ENCODE measurements around the gene LTB.

DNA sequence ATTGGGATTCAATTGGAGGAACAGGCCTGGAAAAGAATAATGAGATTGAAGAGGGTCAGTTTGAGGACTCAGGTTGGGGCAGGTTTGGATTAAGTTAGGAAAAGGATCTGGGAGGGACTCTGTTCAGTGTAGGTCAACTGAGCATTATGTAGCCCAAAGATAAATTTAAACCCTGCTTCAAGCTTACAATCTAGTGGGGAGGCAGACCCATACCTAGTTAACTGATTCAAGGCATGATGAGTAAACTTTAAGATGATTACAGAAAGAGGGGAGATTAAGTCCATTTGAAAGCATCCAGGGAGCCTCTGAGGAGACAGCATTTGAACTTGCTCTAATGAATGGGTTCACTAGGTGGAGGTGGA lies 21.5 kb downstream of the LTB start:
- TF ChIP-seq, protein P1, sequence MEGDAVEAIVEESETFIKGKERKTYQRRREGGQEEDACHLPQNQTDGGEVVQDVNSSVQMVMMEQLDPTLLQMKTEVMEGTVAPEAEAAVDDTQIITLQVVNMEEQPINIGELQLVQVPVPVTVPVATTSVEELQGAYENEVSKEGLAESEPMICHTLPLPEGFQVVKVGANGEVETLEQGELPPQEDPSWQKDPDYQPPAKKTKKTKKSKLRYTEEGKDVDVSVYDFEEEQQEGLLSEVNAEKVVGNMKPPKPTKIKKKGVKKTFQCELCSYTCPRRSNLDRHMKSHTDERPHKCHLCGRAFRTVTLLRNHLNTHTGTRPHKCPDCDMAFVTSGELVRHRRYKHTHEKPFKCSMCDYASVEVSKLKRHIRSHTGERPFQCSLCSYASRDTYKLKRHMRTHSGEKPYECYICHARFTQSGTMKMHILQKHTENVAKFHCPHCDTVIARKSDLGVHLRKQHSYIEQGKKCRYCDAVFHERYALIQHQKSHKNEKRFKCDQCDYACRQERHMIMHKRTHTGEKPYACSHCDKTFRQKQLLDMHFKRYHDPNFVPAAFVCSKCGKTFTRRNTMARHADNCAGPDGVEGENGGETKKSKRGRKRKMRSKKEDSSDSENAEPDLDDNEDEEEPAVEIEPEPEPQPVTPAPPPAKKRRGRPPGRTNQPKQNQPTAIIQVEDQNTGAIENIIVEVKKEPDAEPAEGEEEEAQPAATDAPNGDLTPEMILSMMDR (IDR thresholded peaks at IDR 0.05; ENCODE audit: low read depth, low read length): no peak
- no peak for TF ChIP-seq EZH2phosphoT487 (IDR thresholded peaks at IDR 0.05; ENCODE audit: low read depth)

Measured in OCI-LY3 (cell line).